Trophoblast cell (in vitro differentiated cells and primary cell): ENCODE data around the gene TJP3.

Source experiments
- DNase-seq, 2 donors: peaks; one replicate each; pipeline ENCODE4 v3.0.0-alpha.2; 2016
- H2AFZ ChIP-seq: 2 replicates; pipeline ENCODE4 v1.6.1; 2013; ENCODE audit warnings: low read length, moderate library complexity, mild to moderate bottlenecking; ENCODE audit not compliant: insufficient read depth, poor library complexity
- H2AK5ac ChIP-seq: 2 replicates; pipeline ENCODE4 v1.6.1; 2013; ENCODE audit warnings: mild to moderate bottlenecking, low read length
- H2BK120ac ChIP-seq: 2 replicates; pipeline ENCODE4 v1.6.1; 2013; ENCODE audit warnings: low read length, mild to moderate bottlenecking, moderate library complexity; ENCODE audit not compliant: insufficient read depth, poor library complexity
- H2BK12ac ChIP-seq: 2 replicates; pipeline ENCODE4 v1.6.1; 2013; ENCODE audit warnings: mild to moderate bottlenecking, low read length, moderate library complexity
- H2BK5ac ChIP-seq: 2 replicates; pipeline ENCODE4 v1.6.1; 2013; ENCODE audit warnings: low read length, low read depth, moderate library complexity, mild to moderate bottlenecking; ENCODE audit not compliant: poor library complexity
- H3K14ac ChIP-seq: 2 replicates; pipeline ENCODE4 v1.6.1; 2013; ENCODE audit warnings: mild to moderate bottlenecking, low read length
- H3K18ac ChIP-seq: 2 replicates; pipeline ENCODE4 v1.6.1; 2013; ENCODE audit warnings: mild to moderate bottlenecking, low read length
- H3K23ac ChIP-seq: 2 replicates; pipeline ENCODE4 v1.6.1; 2013; ENCODE audit warnings: low read length
- H3K27ac ChIP-seq: 2 replicates; pipeline ENCODE4 v1.5.1; 2013; ENCODE audit warnings: low read depth, mild to moderate bottlenecking, inconsistent platforms, low read length, moderate library complexity
- H3K27me3 ChIP-seq: 2 replicates; pipeline ENCODE4 v1.6.1; 2013; ENCODE audit warnings: inconsistent platforms, mild to moderate bottlenecking, low read length, moderate library complexity; ENCODE audit not compliant: insufficient read depth
- H3K36me3 ChIP-seq, 2 experiments: 1 replicate in 1 of 2; 2 replicates in 1 of 2; pipeline ENCODE4 v1.6.1; 2013; ENCODE audit warnings: low read length in 2 of 2, mild to moderate bottlenecking in 2 of 2, moderate library complexity in 1 of 2; ENCODE audit not compliant: insufficient read depth in 2 of 2, control insufficient read depth in 1 of 2
- H3K4ac ChIP-seq: 2 replicates; pipeline ENCODE4 v1.6.1; 2013; ENCODE audit warnings: low read depth, mild to moderate bottlenecking, low read length, moderate library complexity
- H3K4me1 ChIP-seq, 2 experiments: 1 replicate in 1 of 2; 2 replicates in 1 of 2; pipeline ENCODE4 v1.6.1; 2013; ENCODE audit warnings: low read length in 2 of 2, mild to moderate bottlenecking in 2 of 2, moderate library complexity in 1 of 2; ENCODE audit not compliant: insufficient read depth in 2 of 2, control insufficient read depth in 1 of 2
- H3K4me2 ChIP-seq: 2 replicates; pipeline ENCODE4 v1.6.1; 2013; ENCODE audit warnings: inconsistent platforms, mild to moderate bottlenecking, low read length, moderate library complexity
- H3K4me3 ChIP-seq: 2 replicates; pipeline ENCODE4 v1.5.1; 2013; ENCODE audit warnings: mild to moderate bottlenecking, low read depth, low read length, inconsistent platforms
- H3K79me1 ChIP-seq: one replicate; pipeline ENCODE4 v1.6.1; 2013; ENCODE audit warnings: low read length
- H3K79me2 ChIP-seq: 2 replicates; pipeline ENCODE4 v1.6.1; 2013; ENCODE audit warnings: low read length, mild to moderate bottlenecking; ENCODE audit not compliant: control insufficient read depth, insufficient read depth, poor library complexity
- H3K9ac ChIP-seq: 2 replicates; pipeline ENCODE4 v1.6.1; 2013; ENCODE audit warnings: mild to moderate bottlenecking, low read length
- H3K9me3 ChIP-seq: 2 replicates; pipeline ENCODE4 v1.6.1; 2013; ENCODE audit warnings: low read depth, mild to moderate bottlenecking, control low read depth, inconsistent platforms, low read length; ENCODE audit not compliant: insufficient read depth
- H4K12ac ChIP-seq: 2 replicates; pipeline ENCODE4 v1.6.1; 2013; ENCODE audit warnings: low read depth, mild to moderate bottlenecking, low read length, moderate library complexity
- H4K8ac ChIP-seq: 2 replicates; pipeline ENCODE4 v1.6.1; 2013; ENCODE audit warnings: low read depth, mild to moderate bottlenecking, low read length, moderate library complexity
- H4K91ac ChIP-seq: one replicate; pipeline ENCODE4 v1.6.1; 2013; ENCODE audit warnings: low read depth, mild to moderate bottlenecking, low read length, moderate library complexity
- WGBS: extraction: QIAGEN DNeasy Blood & Tissue Kit; methylation state at CpG from one replicate; pipeline ENCODE4 v1.1.7; 2013; ENCODE audit warnings: missing lambda C conversion rate; ENCODE audit not compliant: insufficient read length, insufficient coverage; ENCODE audit errors: extremely low coverage; 5-methylcytosine and 5-hydroxymethylcytosine counted together

TJP3 gene

DNA sequence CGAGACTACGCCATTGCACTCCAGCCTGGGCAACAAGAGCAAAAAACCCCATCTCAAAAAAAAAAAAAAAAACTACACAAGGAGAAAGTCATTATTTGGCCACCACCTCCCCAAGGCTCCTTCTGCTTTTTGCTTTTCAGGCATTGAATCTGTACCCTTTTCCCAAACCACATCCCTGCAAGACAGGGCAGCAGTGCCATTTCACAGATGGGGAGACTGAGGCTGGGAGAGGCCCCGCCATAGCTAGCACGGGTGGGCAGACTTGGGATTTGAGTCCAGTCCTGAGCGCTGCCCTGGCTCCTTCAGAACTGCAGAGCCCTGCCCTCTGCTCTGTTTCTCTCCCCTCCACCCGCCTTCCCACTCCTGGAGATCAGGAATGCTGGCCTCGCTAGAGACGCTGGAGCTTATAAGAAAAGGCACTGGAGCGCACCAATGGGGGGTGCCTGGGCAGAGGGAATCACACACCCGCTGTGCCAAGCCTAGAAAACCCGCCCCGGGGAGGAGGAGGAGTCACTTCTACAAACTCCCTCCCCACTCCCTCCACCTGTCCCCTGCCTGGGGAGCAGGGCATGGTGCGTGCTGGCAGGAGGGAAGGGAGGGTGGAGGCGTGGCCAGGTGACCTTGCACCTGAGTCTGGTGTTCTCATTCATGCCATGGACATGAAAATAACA is 17.6 kb downstream of the TJP3 start:
- H4K91ac ChIP-seq: no peak overlapping the region
- H3K4me1 ChIP-seq: peaks cover 8 to 16% of the 10 kb centered on the region in 2 experiments
- H2BK120ac ChIP-seq: no peak overlapping the region
- no peak overlapping the region for H2BK5ac ChIP-seq
- no peaks in the 10 kb centered on the region for H3K79me2 ChIP-seq
- H3K4ac ChIP-seq: no peak overlapping the region
- no peak overlapping the region for H2BK12ac ChIP-seq
- no peak overlapping the region for H3K4me2 ChIP-seq
- no peak overlapping the region for H3K23ac ChIP-seq
- H3K18ac ChIP-seq: no peak overlapping the region
- no peaks in the 10 kb centered on the region for H3K27me3 ChIP-seq
- peaks cover 2 to 6% of the 10 kb centered on the region in 2 experiments for H3K36me3 ChIP-seq
- H4K12ac ChIP-seq: no peak overlapping the region
- no peak overlapping the region for H2AK5ac ChIP-seq
- no peak overlapping the region for H3K27ac ChIP-seq
- H3K9ac ChIP-seq: no peak overlapping the region
- peaks cover 4% of the 10 kb centered on the region for H3K79me1 ChIP-seq
- H3K9me3 ChIP-seq: peaks cover 1% of the 10 kb centered on the region
- no CpG with 5 or more reads among the region's 14 CpGs for WGBS
- DNase-seq: no peak
- no peak overlapping the region for H4K8ac ChIP-seq
- H2AFZ ChIP-seq: no peak overlapping the region
- H3K14ac ChIP-seq: no peak overlapping the region
- no peak overlapping the region for H3K4me3 ChIP-seq

- Histone ChIP-seq H4K12ac (no peak overlapping the region), H3K4ac (no peak overlapping the region), H3K79me2 (no peaks in the 10 kb centered on the region), H4K8ac (no peak overlapping the region), H4K91ac (no peak overlapping the region), H3K9ac (no peak overlapping the region), H2BK12ac (no peak overlapping the region), H2AFZ (no peak overlapping the region), H3K4me1 (no peaks in the 10 kb centered on the region), H2BK5ac (no peak overlapping the region), H3K27ac (no peak overlapping the region), H2AK5ac (no peak overlapping the region), H3K79me1 (no peaks in the 10 kb centered on the region), H3K27me3 (no peaks in the 10 kb centered on the region), H3K14ac (no peak overlapping the region), H3K23ac (no peak overlapping the region), H2BK120ac (no peak overlapping the region), H3K18ac (no peak overlapping the region), H3K4me3 (no peak overlapping the region), H3K4me2 (no peak overlapping the region), H3K36me3 (peaks cover 8 to 14% of the 10 kb centered on the region in 2 experiments), H3K9me3 (peaks cover 3% of the 10 kb centered on the region)
- no CpG with 5 or more reads among the region's 32 CpGs for WGBS
- DNase-seq: no peak
Observed at GRCh38 chr19:3730457-3730958, 22.3 kb downstream of the TJP3 start.

DNA sequence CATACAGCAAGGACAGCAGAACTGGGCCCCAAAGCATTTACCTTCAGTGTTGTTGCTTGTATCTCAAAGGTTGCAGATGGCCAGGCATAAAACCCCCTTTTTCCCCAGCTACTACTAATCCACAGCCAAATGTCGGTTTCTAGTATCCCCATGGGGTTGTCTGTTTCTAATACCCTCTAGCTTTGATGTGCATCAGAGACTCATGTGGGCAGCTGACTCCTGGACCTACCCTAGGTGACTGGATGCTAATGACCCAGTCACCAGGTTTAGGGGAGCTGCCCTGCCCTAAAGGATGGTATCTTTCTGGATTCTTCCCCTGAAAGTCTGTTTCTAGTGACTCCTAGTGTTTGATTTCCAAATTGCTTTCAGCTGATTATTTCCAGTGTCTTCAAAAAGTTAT is 23.9 kb downstream of the TJP3 start:
- H3K18ac ChIP-seq: no peak overlapping the region
- no CpG with 5 or more reads among the region's 1 CpG for WGBS
- H4K91ac ChIP-seq: no peak overlapping the region
- no peak overlapping the region for H2AFZ ChIP-seq
- no peak overlapping the region for H4K12ac ChIP-seq
- H3K14ac ChIP-seq: no peak overlapping the region
- H3K4me2 ChIP-seq: no peak overlapping the region
- H2BK12ac ChIP-seq: no peak overlapping the region
- H3K9ac ChIP-seq: no peak overlapping the region
- H3K27ac ChIP-seq: no peak overlapping the region
- no peaks in the 10 kb centered on the region for H3K79me1 ChIP-seq
- H2BK5ac ChIP-seq: no peak overlapping the region
- peaks cover 3% of the 10 kb centered on the region for H3K9me3 ChIP-seq
- no peak overlapping the region for H4K8ac ChIP-seq
- H3K27me3 ChIP-seq: no peaks in the 10 kb centered on the region
- H2BK120ac ChIP-seq: no peak overlapping the region
- no peaks in the 10 kb centered on the region for H3K79me2 ChIP-seq
- no peak for DNase-seq
- H3K36me3 ChIP-seq: peaks cover 8 to 19% of the 10 kb centered on the region in 2 experiments
- no peaks in the 10 kb centered on the region for H3K4me1 ChIP-seq
- no peak overlapping the region for H3K23ac ChIP-seq
- no peak overlapping the region for H3K4me3 ChIP-seq
- no peak overlapping the region for H3K4ac ChIP-seq
- H2AK5ac ChIP-seq: no peak overlapping the region

- H3K27ac ChIP-seq: no peak overlapping the region
- no peak overlapping the region for H3K23ac ChIP-seq
- H4K12ac ChIP-seq: no peak overlapping the region
- no peaks in the 10 kb centered on the region for H3K79me1 ChIP-seq
- H3K9me3 ChIP-seq: peaks cover 7% of the 10 kb centered on the region
- WGBS: no CpG with 5 or more reads among the region's 20 CpGs
- no peak overlapping the region for H3K4me2 ChIP-seq
- H3K79me2 ChIP-seq: no peaks in the 10 kb centered on the region
- no peak overlapping the region for H3K4me3 ChIP-seq
- no peak overlapping the region for H3K18ac ChIP-seq
- H3K36me3 ChIP-seq: peaks cover 15 to 22% of the 10 kb centered on the region in 2 experiments
- H3K9ac ChIP-seq: no peak overlapping the region
- H4K91ac ChIP-seq: no peak overlapping the region
- H2BK120ac ChIP-seq: no peak overlapping the region
- H2BK5ac ChIP-seq: no peak overlapping the region
- no peak overlapping the region for H4K8ac ChIP-seq
- H2AK5ac ChIP-seq: no peak overlapping the region
- no peak overlapping the region for H2BK12ac ChIP-seq
- no peak for DNase-seq
- no peak overlapping the region for H2AFZ ChIP-seq
- no peaks in the 10 kb centered on the region for H3K4me1 ChIP-seq
- no peaks in the 10 kb centered on the region for H3K27me3 ChIP-seq
- H3K4ac ChIP-seq: no peak overlapping the region
- no peak overlapping the region for H3K14ac ChIP-seq
Observed at GRCh38 chr19:3733549-3734309, 25.5 kb downstream of the TJP3 start.
